HepG2 (cell line): ENCODE results near the gene PDCD10. TPM values are rescaled to one million over a fixed set of nuclear protein-coding genes. Genes with fewer than 3 reads are reported as not detected.

Experiments
- ATAC-seq: fragments of 200-7000 bp; cut with Tn5 transposase; 3 replicates; pipeline ENCODE4 v1.9.1; 2020; ENCODE audit warnings: mild to moderate bottlenecking, moderate library complexity
- BruUV-seq: library from RNA; stranded (reverse); fragments of 400-500 nt; replicated peaks from 2 replicates; lab custom pipeline; 2021; lab: Mats Ljungman, UMichigan
- CTCF ChIA-PET: fragments of 300-600 bp; formaldehyde crosslinking; extraction: SDS; loops from one replicate; lab custom pipeline; 2021; ENCODE audit warnings: low total read pairs, inconsistent platforms, low intra/inter-chr PET ratio; lab: Yijun Ruan, JAX
- POLR2A ChIA-PET: fragments of 350-600 bp; sonication (Branson Sonifier 250); formaldehyde crosslinking; loops from one replicate; lab custom pipeline; 2020; ENCODE audit warnings: antibody characterized with exemption, inconsistent platforms; lab: Yijun Ruan, JAX
- DNase-seq: peaks from one replicate; pipeline ENCODE4 v3.0.0-alpha.2; 2015; ENCODE audit warnings: low spot score
- FAIRE-seq: peaks from 3 replicates; lab custom pipeline; 2011; peaks lifted over from hg19 to GRCh38; lab: Jason Lieb, UNC
- H2AFZ ChIP-seq: one replicate; pipeline ENCODE4 v1.6.1; 2011; ENCODE audit warnings: low read length, inconsistent platforms
- H3K27ac ChIP-seq: fragments of 300-600 bp; 3 replicates; pipeline ENCODE4 v1.8.0; 2011; ENCODE audit warnings: mixed run types, mild to moderate bottlenecking, mixed read lengths, low read length, inconsistent platforms; ENCODE audit not compliant: insufficient read depth; ENCODE audit errors: extremely low read length
- H3K27me3 ChIP-seq, 2 experiments: fragments of 200-600 bp in 1 of 2; 2 replicates in 1 of 2; 3 replicates in 1 of 2; pipeline versions ENCODE4 v1.6.0 to v1.8.0; 2011; ENCODE audit warnings: low read length in 2 of 2, mild to moderate bottlenecking in 2 of 2, moderate library complexity in 2 of 2, inconsistent platforms in 1 of 2; ENCODE audit not compliant: insufficient read depth in 2 of 2, control insufficient read depth in 1 of 2
- H3K36me3 ChIP-seq, 2 experiments: fragments of 200-600 bp in 1 of 2; replicated peaks in 1 of 2; 2 replicates in 1 of 2; 3 replicates in 1 of 2; pipeline versions ENCODE4 v1.5.1 to v1.8.0; 2011; ENCODE audit warnings: low read length in 2 of 2, inconsistent platforms in 1 of 2; ENCODE audit not compliant: insufficient read depth in 2 of 2, control insufficient read depth in 1 of 2
- H3K4me1 ChIP-seq: 2 replicates; pipeline ENCODE4 v1.5.1; 2012; ENCODE audit warnings: low read length, inconsistent platforms; ENCODE audit not compliant: insufficient read depth
- H3K4me2 ChIP-seq: 2 replicates; pipeline ENCODE4 v1.6.0; 2011; ENCODE audit warnings: low read depth, low read length, inconsistent platforms
- H3K4me3 ChIP-seq, 3 experiments: fragments of 200-600 bp in 1 of 3; sonication (generic), shearing (Covaris generic) in 1 of 3; replicated peaks in 1 of 3; 2 replicates each; pipeline ENCODE4 v1.5.1; 2011 to 2016; ENCODE audit warnings: low read length in 3 of 3, inconsistent platforms in 2 of 3, low read depth in 2 of 3, mild to moderate bottlenecking in 2 of 3, control low read depth in 1 of 3, mixed read lengths in 1 of 3; ENCODE audit not compliant: insufficient read depth in 1 of 3
- H3K79me2 ChIP-seq: one replicate; pipeline ENCODE4 v1.6.1; 2011; ENCODE audit warnings: low read length, inconsistent platforms; ENCODE audit not compliant: insufficient read depth
- H3K9ac ChIP-seq: 2 replicates; pipeline ENCODE4 v1.6.0; 2011; ENCODE audit warnings: mild to moderate bottlenecking, low read depth, low read length, inconsistent platforms; ENCODE audit not compliant: insufficient read depth
- H3K9me3 ChIP-seq: 2 replicates; pipeline ENCODE4 v1.5.1; 2012; ENCODE audit warnings: mild to moderate bottlenecking, low read length
- H4K20me1 ChIP-seq: 2 replicates; pipeline ENCODE4 v1.6.0; 2011; ENCODE audit warnings: inconsistent platforms, mild to moderate bottlenecking, low read length, moderate library complexity; ENCODE audit not compliant: insufficient read depth
- FIP1L1 ChIP-seq: fragments of 200-400 bp; formaldehyde crosslinking; IDR thresholded peaks from 2 replicates; pipeline ENCODE4 v1.6.1; 2018; ENCODE audit warnings: low read depth, mild to moderate bottlenecking, low read length, moderate library complexity, borderline replicate concordance; ENCODE audit not compliant: insufficient read depth
- HOXA5 ChIP-seq: sonication (generic); formaldehyde crosslinking; IDR thresholded peaks from 2 replicates; pipeline ENCODE4 v1.4.0; 2020; ENCODE audit warnings: missing genetic modification reagents
- IRF1 ChIP-seq: sonication (generic); formaldehyde crosslinking; IDR thresholded peaks from 2 replicates; pipeline ENCODE4 v1.4.0; 2020; ENCODE audit warnings: low read depth, mild to moderate bottlenecking, missing genetic modification reagents
- KDM5A ChIP-seq: fragments of 200-600 bp; sonication (generic); IDR thresholded peaks from 2 replicates; pipeline ENCODE4 v1.7.0; 2018; ENCODE audit warnings: antibody characterized with exemption, mild to moderate bottlenecking, low read length, borderline replicate concordance
- MYC ChIP-seq: sonication (generic); formaldehyde crosslinking; IDR thresholded peaks from 2 replicates; pipeline ENCODE4 v1.9.0; 2021; ENCODE audit warnings: missing genetic modification reagents, borderline replicate concordance
- PAWR ChIP-seq: sonication (generic); formaldehyde crosslinking; IDR thresholded peaks from 2 replicates; pipeline ENCODE4 v1.4.0; 2020; ENCODE audit warnings: missing genetic modification reagents, mild to moderate bottlenecking, borderline replicate concordance
- PAXIP1 ChIP-seq: sonication (generic); formaldehyde crosslinking; conservative IDR thresholded peaks from 2 replicates; pipeline ENCODE4 v1.4.0; 2020; ENCODE audit warnings: mild to moderate bottlenecking, missing genetic modification reagents, moderate library complexity
- PRDM4 ChIP-seq: sonication (generic); formaldehyde crosslinking; IDR thresholded peaks from 2 replicates; pipeline ENCODE4 v1.9.0; 2021; ENCODE audit warnings: missing genetic modification reagents, borderline replicate concordance
- PRMT3 ChIP-seq: sonication (generic); formaldehyde crosslinking; IDR thresholded peaks from 2 replicates; pipeline ENCODE4 v1.8.1; 2022; ENCODE audit warnings: low read depth, mild to moderate bottlenecking, moderate library complexity, missing genetic modification reagents, borderline replicate concordance
- SAFB2 ChIP-seq: sonication (generic); formaldehyde crosslinking; IDR thresholded peaks from 2 replicates; pipeline ENCODE4 v1.5.1; 2020; ENCODE audit warnings: missing genetic modification reagents, low read depth, mild to moderate bottlenecking, borderline replicate concordance
- SOX5 ChIP-seq: IDR thresholded peaks from 2 replicates; pipeline ENCODE4 v1.6.1; 2016; ENCODE audit warnings: borderline replicate concordance
- ZFP36L2 ChIP-seq: sonication (generic); formaldehyde crosslinking; IDR thresholded peaks from 2 replicates; pipeline ENCODE4 v1.4.0; 2020; ENCODE audit warnings: missing genetic modification reagents
- ZNF253 ChIP-seq: sonication (generic); formaldehyde crosslinking; IDR thresholded peaks from 2 replicates; pipeline ENCODE4 v1.8.0; 2022; ENCODE audit warnings: mild to moderate bottlenecking, missing genetic modification reagents, borderline replicate concordance
- ZNF430 ChIP-seq: sonication (generic); formaldehyde crosslinking; IDR thresholded peaks from 2 replicates; pipeline ENCODE4 v1.9.0; 2021; ENCODE audit warnings: mild to moderate bottlenecking, missing genetic modification reagents
- ZNF431 ChIP-seq: sonication (generic); formaldehyde crosslinking; IDR thresholded peaks from 2 replicates; pipeline ENCODE4 v1.9.0; 2022; ENCODE audit warnings: missing genetic modification reagents, low read depth, mild to moderate bottlenecking, borderline replicate concordance
- ZNF572 ChIP-seq: sonication (generic); formaldehyde crosslinking; IDR thresholded peaks from 2 replicates; pipeline ENCODE4 v1.5.1; 2020; ENCODE audit warnings: mild to moderate bottlenecking, missing genetic modification reagents
- ZNF615 ChIP-seq: sonication (generic); formaldehyde crosslinking; IDR thresholded peaks from 2 replicates; pipeline ENCODE4 v1.5.0; 2020; ENCODE audit warnings: mild to moderate bottlenecking, missing genetic modification reagents, borderline replicate concordance
- ZSCAN12 ChIP-seq: sonication (generic); formaldehyde crosslinking; IDR thresholded peaks from 2 replicates; pipeline ENCODE4 v1.9.0; 2021; ENCODE audit warnings: mild to moderate bottlenecking, missing genetic modification reagents
- WGBS: methylation state at CpG from one replicate; pipeline ENCODE4 v1.1.6; 2017; ENCODE audit warnings: low lambda C conversion rate; 5-methylcytosine and 5-hydroxymethylcytosine counted together
- in situ Hi-C: cut with HindIII; loops from 2 replicates; pipeline ENCODE4 v1.10.0; 2017; ENCODE audit warnings: low pct_unique_long_range_greater_than_20kb; ENCODE audit not compliant: extremely low pct_ligation_motif_present
- intact Hi-C: fragments of 100-400 bp; cut with micrococcal nuclease; formaldehyde crosslinking; loops from one replicate; pipeline ENCODE4 v1.10.0; 2022; ENCODE audit not compliant: unreplicated experiment
- polyA plus RNA-seq, 8 experiments: library from polyadenylated mRNA; depleted of rRNA in 3 of 8; stranded (reverse) in 7 of 8; unstranded in 1 of 8; fragments of >200 nt; fragmentation: Illumina TruSeq in 4 of 8; extraction: Trizol in 4 of 8; gene quantifications; 2 replicates each; pipeline versions ENCODE4 v1.2.1 to v1.2.3, GENCODE V29; 2011 to 2016; ENCODE audit warnings: low read depth in 4 of 8, missing spikeins in 1 of 8, mixed read lengths in 1 of 8; ENCODE audit not compliant: insufficient read depth in 1 of 8
- total RNA-seq, 5 experiments: library from RNA; depleted of rRNA; stranded (reverse); fragments of >200 nt; fragmentation: Illumina TruSeq; extraction: Trizol; gene quantifications; 2 replicates each; pipeline ENCODE4 v1.2.3, GENCODE V29; 2016; ENCODE audit warnings: low read depth in 1 of 5

The PDCD10 gene
- total and polyA plus RNA-seq, 2 of the 13 experiments (the other 11 are each of a cell fraction or from before 2014, with no cell fraction given) = 48.5 to 53.9 TPM

GRCh38 chr3:167651826-167652225, 82.9 kb downstream of the PDCD10 start:
- ChIA-PET POLR2A (no interaction called here), CTCF (no interaction called here)
- ATAC-seq = no peak
- H3K9me3 ChIP-seq = no peaks in the 10 kb centered on the region
- no peak overlapping the region for H3K27ac ChIP-seq
- intact Hi-C loops = no loop called here
- FAIRE-seq = no peak
- H3K36me3 ChIP-seq = no peaks in the 10 kb centered on the region
- no peaks in the 10 kb centered on the region for H3K79me2 ChIP-seq
- no peaks in the 10 kb centered on the region for H3K4me1 ChIP-seq
- TF ChIP-seq ZNF253 (CRISPR knock-in tag) (no peak), HOXA5 (CRISPR knock-in tag) (no peak), MYC (CRISPR knock-in tag) (no peak), SOX5 (CRISPR knock-in tag) (no peak), ZFP36L2 (CRISPR knock-in tag) (no peak), FIP1L1 (no peak), ZNF615 (CRISPR knock-in tag) (no peak), PRDM4 (CRISPR knock-in tag) (no peak), PRMT3 (CRISPR knock-in tag) (no peak), ZSCAN12 (CRISPR knock-in tag) (no peak), IRF1 (CRISPR knock-in tag) (no peak), PAXIP1 (CRISPR knock-in tag) (no peak), ZNF572 (CRISPR knock-in tag) (no peak), ZNF431 (CRISPR knock-in tag) (no peak), PAWR (no peak), KDM5A (no peak), SAFB2 (CRISPR knock-in tag) (no peak), ZNF430 (CRISPR knock-in tag) (no peak)
- TF ChIP-seq, all 625 proteins: peak for 0
- no TSS peak for BruUV-seq
- Histone ChIP-seq H2AFZ (no peak overlapping the region), H4K20me1 (no peaks in the 10 kb centered on the region), H3K9ac (no peak overlapping the region), H3K4me2 (no peak overlapping the region), H3K4me3 (no peak overlapping the region), H3K27me3 (no peaks in the 10 kb centered on the region)
- in situ Hi-C loops = no loop called here
- 29% methylated on average over 1 of the region's 1 CpG for WGBS
- DNase-seq = no peak
